GM12875 (cell line): Measurements from ENCODE around the gene SEC14L5.

Experiments
- H3K4me3 ChIP-seq: one replicate; pipeline ENCODE4 v1.5.1; 2011; ENCODE audit warnings: low read depth, low read length, control low read depth
- TF ChIP-seq, protein P1 (sequence below): IDR thresholded peaks from 2 replicates; pipeline ENCODE4 v1.5.1; 2011; ENCODE audit warnings: low read depth, mild to moderate bottlenecking, control low read depth, inconsistent platforms, low read length, moderate library complexity, borderline replicate concordance; ENCODE audit not compliant: insufficient read depth

The SEC14L5 gene

DNA sequence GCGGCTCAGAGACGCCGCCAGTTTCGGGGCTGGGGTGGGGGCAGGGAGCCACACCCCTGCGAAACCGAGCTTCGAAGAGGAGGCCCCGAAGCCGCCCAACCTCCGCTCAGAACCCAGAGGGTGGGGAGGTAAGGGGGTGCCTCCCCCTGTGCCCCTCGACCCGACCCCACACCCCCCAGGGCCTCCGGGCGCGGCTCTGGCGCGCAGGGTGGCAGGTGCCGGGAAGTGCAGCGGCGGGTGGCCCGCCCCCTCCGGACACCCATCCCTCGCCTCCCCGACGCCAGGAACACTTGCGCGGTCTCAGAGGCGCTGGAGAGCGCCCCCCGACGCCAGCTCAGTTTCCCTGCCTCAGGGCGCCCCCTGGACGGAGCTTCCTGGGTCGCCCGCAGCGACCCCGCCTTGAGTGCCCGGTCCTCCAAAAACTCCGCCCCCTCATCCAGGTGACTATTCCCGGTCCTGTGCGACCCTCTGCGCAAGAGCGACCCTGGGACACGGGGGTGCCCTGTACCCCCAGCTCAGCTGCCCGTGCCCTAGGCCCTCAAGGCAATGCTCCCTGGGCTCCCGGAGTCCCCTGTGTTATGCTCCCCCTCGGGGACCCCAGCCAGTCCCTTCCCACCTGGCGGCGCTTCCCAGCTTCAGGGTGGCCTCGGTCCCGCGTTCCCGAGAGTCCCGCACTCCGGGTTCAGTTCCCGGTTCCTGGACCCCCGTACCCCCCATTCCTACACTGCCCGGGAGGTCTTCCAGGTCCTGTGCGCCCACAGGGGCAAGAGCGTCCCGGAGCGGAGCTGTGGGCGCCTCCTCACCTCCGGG, 21.7 kb upstream of the SEC14L5 start:
- TF ChIP-seq, protein P1, sequence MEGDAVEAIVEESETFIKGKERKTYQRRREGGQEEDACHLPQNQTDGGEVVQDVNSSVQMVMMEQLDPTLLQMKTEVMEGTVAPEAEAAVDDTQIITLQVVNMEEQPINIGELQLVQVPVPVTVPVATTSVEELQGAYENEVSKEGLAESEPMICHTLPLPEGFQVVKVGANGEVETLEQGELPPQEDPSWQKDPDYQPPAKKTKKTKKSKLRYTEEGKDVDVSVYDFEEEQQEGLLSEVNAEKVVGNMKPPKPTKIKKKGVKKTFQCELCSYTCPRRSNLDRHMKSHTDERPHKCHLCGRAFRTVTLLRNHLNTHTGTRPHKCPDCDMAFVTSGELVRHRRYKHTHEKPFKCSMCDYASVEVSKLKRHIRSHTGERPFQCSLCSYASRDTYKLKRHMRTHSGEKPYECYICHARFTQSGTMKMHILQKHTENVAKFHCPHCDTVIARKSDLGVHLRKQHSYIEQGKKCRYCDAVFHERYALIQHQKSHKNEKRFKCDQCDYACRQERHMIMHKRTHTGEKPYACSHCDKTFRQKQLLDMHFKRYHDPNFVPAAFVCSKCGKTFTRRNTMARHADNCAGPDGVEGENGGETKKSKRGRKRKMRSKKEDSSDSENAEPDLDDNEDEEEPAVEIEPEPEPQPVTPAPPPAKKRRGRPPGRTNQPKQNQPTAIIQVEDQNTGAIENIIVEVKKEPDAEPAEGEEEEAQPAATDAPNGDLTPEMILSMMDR: peak; percentile 29; the same call in 1 of the 2 replicates
- no peak overlapping the region for H3K4me3 ChIP-seq

GRCh38 chr16:4936991-4937781, 20.9 kb upstream of the SEC14L5 start, which contains the start of gene PPL:
Gene PPL (minus strand): TSS chr16:4937148. CDS start chr16:4937045, 103 bp downstream.
- TF ChIP-seq, protein P1: no peak
- no peak within 1 kb of the TSS for H3K4me3 ChIP-seq

- TF ChIP-seq, protein P1: no peak
- H3K4me3 ChIP-seq: no peak overlapping the region
Observed at GRCh38 chr16:4937782-4938682, 20.1 kb upstream of the SEC14L5 start.

- TF ChIP-seq, protein P1: no peak
- no peak overlapping the region for H3K4me3 ChIP-seq
Observed at GRCh38 chr16:4938683-4939030, 19.5 kb upstream of the SEC14L5 start.

DNA sequence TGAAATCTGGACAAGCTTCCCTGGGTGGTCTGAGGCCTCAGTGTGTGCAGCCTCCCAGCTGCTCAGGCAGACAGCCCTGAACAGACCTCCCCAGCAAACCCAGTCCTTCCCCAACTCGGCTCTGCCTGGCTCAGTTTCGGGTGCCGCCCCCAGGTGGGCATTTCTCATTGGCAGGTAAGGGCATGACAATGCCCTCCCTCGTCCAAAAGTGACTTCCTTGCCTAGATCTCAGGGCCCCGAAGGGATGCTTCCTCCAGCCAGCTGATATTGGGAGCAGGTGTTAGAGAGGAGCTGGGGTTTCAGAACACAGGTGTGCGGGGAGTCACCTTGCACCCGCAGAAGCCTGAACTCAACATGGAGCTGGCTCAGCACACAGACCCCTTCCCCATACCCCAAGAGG, 17.4 kb upstream of the SEC14L5 start:
- TF ChIP-seq, protein P1: no peak
- no peak overlapping the region for H3K4me3 ChIP-seq

DNA sequence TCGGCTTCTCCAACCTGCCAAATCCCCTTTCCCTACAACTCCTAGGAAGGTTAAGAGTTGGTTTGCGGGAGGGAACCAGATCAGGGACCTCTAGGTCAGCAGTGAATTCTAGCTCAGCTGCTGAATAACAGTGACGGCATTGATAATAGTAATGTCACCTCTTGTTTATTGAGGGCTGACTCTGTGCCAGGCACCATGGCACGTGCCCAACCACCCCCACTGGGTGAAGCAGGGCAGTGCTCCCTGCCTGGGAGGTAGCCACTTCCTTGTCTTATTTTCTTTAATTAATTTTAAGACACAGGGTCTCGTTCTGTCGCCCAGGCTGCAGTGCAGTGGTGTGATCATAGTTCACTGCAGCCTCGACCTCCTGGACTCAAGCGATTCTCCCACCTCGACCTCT, 15.6 kb upstream of the SEC14L5 start:
- no peak overlapping the region for H3K4me3 ChIP-seq

More for the DNA sequence above, 15.6 kb upstream of the SEC14L5 start:
- TF ChIP-seq, protein P1: no peak
